ENCODE data around the gene CELA1. TPM values are rescaled to one million over a fixed set of nuclear protein-coding genes. Genes with fewer than 3 reads are reported as not detected.
A peak's percentile ranks its signal among the peaks of the same experiment; 100 is the strongest.

Gene CELA1
- total RNA-seq, 2 donors from 2014 or later = 0.50 TPM; not detected in 1

- H3K27me3 Mint-ChIP-seq = no peaks in the 10 kb centered on the region
- H3K4me3 Mint-ChIP-seq = peak overlapping the region; percentile 90
- DNase-seq = no peak
- H3K9me3 ChIP-seq (ENCODE audit: control insufficient read depth, low read length, poor library complexity, severe bottlenecking) = no peaks in the 10 kb centered on the region
- peaks cover 33% of the 10 kb centered on the region for H3K4me1 Mint-ChIP-seq
- peaks cover 3% of the 10 kb centered on the region for H3K36me3 Mint-ChIP-seq (ENCODE audit: low read depth)
- no peak for ATAC-seq
- H3K27ac Mint-ChIP-seq = peak overlapping the region; percentile 97
Observed at GRCh38 chr12:51369581-51369980, 23.1 kb upstream of the CELA1 start.

- H3K36me3 Mint-ChIP-seq (ENCODE audit: low read depth) = peaks cover 3% of the 10 kb centered on the region
- peak; percentile 96 for ATAC-seq
- peak overlapping the region; percentile 97 for H3K27ac Mint-ChIP-seq
- no peaks in the 10 kb centered on the region for H3K27me3 Mint-ChIP-seq
- H3K9me3 ChIP-seq (ENCODE audit: control insufficient read depth, low read length, poor library complexity, severe bottlenecking) = no peaks in the 10 kb centered on the region
- peaks cover 33% of the 10 kb centered on the region for H3K4me1 Mint-ChIP-seq
- H3K4me3 Mint-ChIP-seq = peak overlapping the region; percentile 90
- peak; percentile 76 to 86 (median 82) for DNase-seq
Observed at GRCh38 chr12:51368640-51369517, 22.4 kb upstream of the CELA1 start.

DNA sequence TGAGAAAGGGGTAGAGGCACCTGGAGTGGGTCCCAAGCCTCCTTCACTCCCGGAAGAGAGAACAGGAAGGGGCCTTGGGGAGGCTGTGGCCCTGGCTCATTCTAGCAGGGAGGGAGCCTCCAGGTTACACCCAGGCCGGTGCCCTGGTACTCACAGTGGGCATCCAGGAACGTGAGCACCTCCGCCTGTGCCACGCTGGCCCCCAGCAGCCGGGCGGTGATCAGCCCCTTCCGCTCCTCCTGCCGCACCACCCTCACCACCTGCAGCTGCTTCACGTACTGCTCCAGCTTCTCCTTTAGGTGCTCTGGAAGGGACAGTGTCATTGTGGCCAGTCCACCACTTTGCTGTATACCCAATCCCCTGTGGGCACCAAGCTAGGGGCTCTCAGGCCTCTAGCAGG is 18.8 kb upstream of the CELA1 start:
- DNase-seq (no peak), ATAC-seq (no peak)
- no peak overlapping the region for H3K4me3 Mint-ChIP-seq
- H3K27me3 Mint-ChIP-seq = no peaks in the 10 kb centered on the region
- H3K9me3 ChIP-seq (ENCODE audit: control insufficient read depth, low read length, poor library complexity, severe bottlenecking) = no peaks in the 10 kb centered on the region
- H3K4me1 Mint-ChIP-seq = peaks cover 24% of the 10 kb centered on the region
- no peak overlapping the region for H3K27ac Mint-ChIP-seq
- H3K36me3 Mint-ChIP-seq (ENCODE audit: low read depth) = no peaks in the 10 kb centered on the region

- DNase-seq = no peak
- no peaks in the 10 kb centered on the region for H3K9me3 ChIP-seq (ENCODE audit: control insufficient read depth, low read length, poor library complexity, severe bottlenecking)
- ATAC-seq = no peak
- Mint-ChIP-seq H3K4me1 (peaks cover 14% of the 10 kb centered on the region), H3K27me3 (no peaks in the 10 kb centered on the region), H3K27ac (no peak overlapping the region), H3K36me3 (ENCODE audit: low read depth) (no peaks in the 10 kb centered on the region), H3K4me3 (no peak overlapping the region)
Observed at GRCh38 chr12:51364001-51364400, 17.5 kb upstream of the CELA1 start.

GRCh38 chr12:51362747-51363342 is 16.4 kb upstream of the CELA1 start:
- H3K27ac Mint-ChIP-seq = no peak overlapping the region

DNA sequence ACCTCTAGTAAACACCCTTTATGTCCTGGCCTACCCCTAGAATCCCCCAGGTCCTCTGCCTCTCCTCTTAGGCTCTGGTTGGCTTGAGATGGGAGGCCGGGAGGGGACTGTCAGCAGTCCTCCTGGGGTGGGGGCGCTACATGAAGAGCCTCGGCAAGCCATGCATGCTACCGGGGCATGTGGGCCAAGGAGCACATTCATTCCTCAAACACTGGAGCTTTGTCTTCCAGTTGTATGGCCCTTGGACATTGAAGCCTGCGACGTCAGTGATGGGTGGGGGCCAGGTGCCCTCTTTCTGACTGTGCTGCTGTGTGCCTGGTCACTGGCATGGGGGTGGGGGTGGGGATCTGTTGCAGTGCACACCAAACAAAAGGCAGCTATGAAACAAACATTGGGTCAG is 15.8 kb upstream of the CELA1 start:
- Mint-ChIP-seq H3K27me3 (no peaks in the 10 kb centered on the region), H3K4me1 (peaks cover 6% of the 10 kb centered on the region), H3K36me3 (ENCODE audit: low read depth) (no peaks in the 10 kb centered on the region), H3K27ac (no peak overlapping the region), H3K4me3 (no peak overlapping the region)
- H3K9me3 ChIP-seq (ENCODE audit: control insufficient read depth, low read length, poor library complexity, severe bottlenecking) = no peaks in the 10 kb centered on the region
- DNase-seq (no peak), ATAC-seq (no peak)

More at GRCh38 chr12:51362747-51363342, 16.4 kb upstream of the CELA1 start:
- Mint-ChIP-seq H3K4me1 (peaks cover 8% of the 10 kb centered on the region), H3K36me3 (ENCODE audit: low read depth) (no peaks in the 10 kb centered on the region), H3K27me3 (no peaks in the 10 kb centered on the region), H3K4me3 (no peak overlapping the region)
- ATAC-seq (no peak), DNase-seq (no peak)
- no peaks in the 10 kb centered on the region for H3K9me3 ChIP-seq (ENCODE audit: control insufficient read depth, low read length, poor library complexity, severe bottlenecking)

DNA sequence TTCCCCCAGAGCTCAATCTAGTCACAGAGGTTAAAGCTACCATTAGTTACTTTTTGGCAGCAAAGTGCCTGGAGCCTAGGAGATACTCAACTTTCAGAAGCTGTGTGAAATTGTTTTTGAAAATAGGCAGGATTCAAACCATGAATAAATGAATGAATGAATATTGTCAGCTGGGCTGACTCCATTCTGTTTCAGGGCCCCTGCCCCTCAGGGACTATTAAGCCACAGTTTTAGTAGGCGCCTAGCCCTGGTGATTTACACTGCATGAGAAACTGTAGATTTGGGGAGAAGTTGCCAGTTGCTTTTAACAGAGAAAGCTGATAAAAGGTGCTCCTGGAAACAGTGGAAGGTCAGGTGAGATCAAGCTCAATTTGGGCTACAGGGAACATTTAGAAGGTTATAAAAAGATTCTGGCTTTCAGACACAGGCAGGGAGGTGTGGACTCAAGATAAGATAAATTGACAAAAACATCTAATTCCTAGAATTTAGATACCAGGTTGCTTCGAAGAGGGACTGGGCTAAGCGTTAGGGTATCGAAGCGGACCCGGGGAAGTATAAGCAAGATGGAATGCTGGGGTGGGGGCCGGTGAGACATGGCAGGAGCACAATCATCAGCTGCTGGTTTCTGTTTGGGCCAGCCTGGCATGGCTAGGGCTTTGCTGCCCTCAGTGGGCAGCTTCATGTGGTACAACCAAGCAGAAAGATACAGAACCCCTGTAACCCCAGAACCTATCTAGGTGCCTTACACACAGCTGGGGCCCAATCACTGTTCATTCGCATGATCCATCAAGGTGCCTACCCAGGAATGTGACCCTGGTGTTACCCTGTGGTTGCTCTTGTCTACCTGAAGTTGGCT is 14.9 kb upstream of the CELA1 start:
- ATAC-seq (no peak), DNase-seq (no peak)
- Mint-ChIP-seq H3K27ac (peak overlapping the region; percentile 34), H3K4me1 (peaks cover 6% of the 10 kb centered on the region), H3K36me3 (ENCODE audit: low read depth) (no peaks in the 10 kb centered on the region), H3K4me3 (no peak overlapping the region), H3K27me3 (no peaks in the 10 kb centered on the region)
- H3K9me3 ChIP-seq (ENCODE audit: control insufficient read depth, low read length, poor library complexity, severe bottlenecking) = no peaks in the 10 kb centered on the region

GRCh38 chr12:51360315-51360714 is 13.8 kb upstream of the CELA1 start:
- ATAC-seq (no peak), DNase-seq (no peak)
- Mint-ChIP-seq H3K27ac (peak overlapping the region; percentile 45), H3K36me3 (ENCODE audit: low read depth) (no peaks in the 10 kb centered on the region), H3K4me1 (peaks cover 6% of the 10 kb centered on the region), H3K27me3 (no peaks in the 10 kb centered on the region), H3K4me3 (no peak overlapping the region)
- no peaks in the 10 kb centered on the region for H3K9me3 ChIP-seq (ENCODE audit: control insufficient read depth, low read length, poor library complexity, severe bottlenecking)

DNA sequence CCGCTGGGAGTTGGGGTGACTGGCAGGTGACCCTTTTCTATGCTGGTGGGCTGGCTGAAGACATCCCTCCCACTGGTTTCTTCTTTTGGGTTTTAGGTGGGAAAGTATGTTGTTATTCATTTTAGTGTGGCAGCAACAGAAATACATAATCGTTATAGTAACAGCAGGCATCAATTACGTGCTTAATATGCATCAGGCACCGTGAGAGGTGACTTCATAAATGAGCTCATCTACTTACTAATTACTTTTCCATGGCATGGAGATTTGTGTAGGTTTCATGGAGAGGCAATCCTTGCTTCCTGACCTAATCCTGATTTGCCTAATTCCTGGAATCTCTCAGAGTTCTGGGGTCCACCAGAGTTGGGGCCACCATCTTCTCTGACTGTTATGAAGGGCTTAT is 13.4 kb upstream of the CELA1 start:
- Mint-ChIP-seq H3K36me3 (ENCODE audit: low read depth) (no peaks in the 10 kb centered on the region), H3K27ac (peak overlapping the region; percentile 45), H3K4me3 (no peak overlapping the region), H3K4me1 (peaks cover 6% of the 10 kb centered on the region), H3K27me3 (no peaks in the 10 kb centered on the region)
- H3K9me3 ChIP-seq (ENCODE audit: control insufficient read depth, low read length, poor library complexity, severe bottlenecking) = no peaks in the 10 kb centered on the region
- DNase-seq (no peak), ATAC-seq (no peak)

GRCh38 chr12:51358496-51358895 is 12.0 kb upstream of the CELA1 start:
- no peak overlapping the region for H3K27ac Mint-ChIP-seq

DNA sequence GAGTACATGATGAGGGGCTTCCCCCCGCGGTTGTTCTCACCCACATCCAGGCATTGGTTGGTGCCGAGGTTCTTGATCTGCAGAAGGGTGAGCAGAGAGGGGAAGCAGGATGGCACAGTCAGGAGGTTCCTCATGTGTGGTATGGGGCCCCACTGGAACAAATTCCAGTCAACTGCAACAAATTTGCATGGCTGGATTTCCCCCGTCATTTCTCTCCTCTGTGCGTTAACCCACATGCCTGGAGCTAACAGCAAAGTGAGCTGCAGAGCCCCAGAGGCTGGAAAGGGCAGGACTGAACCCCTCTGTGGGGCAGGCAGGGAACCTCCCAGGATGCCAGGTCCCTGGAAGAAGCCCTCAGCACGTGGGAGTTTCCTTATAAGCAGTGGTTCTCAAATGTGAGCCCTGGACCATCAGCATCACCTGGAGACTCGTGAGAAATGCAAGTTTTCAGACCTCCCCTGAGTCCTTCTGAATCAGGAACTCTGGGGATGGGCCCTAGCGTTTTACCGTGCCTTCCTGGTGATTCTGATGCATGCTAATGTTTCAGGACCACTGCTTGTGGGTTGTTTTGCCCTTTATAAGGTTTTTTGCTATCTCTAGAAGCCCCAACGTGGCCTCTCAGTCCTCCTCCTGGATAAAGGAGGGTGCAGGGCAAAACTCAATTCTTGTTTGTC is 11.0 kb upstream of the CELA1 start:
- Mint-ChIP-seq H3K27me3 (no peaks in the 10 kb centered on the region), H3K36me3 (ENCODE audit: low read depth) (no peaks in the 10 kb centered on the region), H3K27ac (no peak overlapping the region), H3K4me3 (no peak overlapping the region), H3K4me1 (peaks cover 6% of the 10 kb centered on the region)
- no peaks in the 10 kb centered on the region for H3K9me3 ChIP-seq (ENCODE audit: control insufficient read depth, low read length, poor library complexity, severe bottlenecking)
- DNase-seq (no peak), ATAC-seq (peak; percentile 74)

More at GRCh38 chr12:51358496-51358895, 12.0 kb upstream of the CELA1 start:
- no peak overlapping the region for H3K4me3 Mint-ChIP-seq
- no peaks in the 10 kb centered on the region for H3K36me3 Mint-ChIP-seq (ENCODE audit: low read depth)
- H3K27me3 Mint-ChIP-seq = no peaks in the 10 kb centered on the region
- peaks cover 6% of the 10 kb centered on the region for H3K4me1 Mint-ChIP-seq
- H3K9me3 ChIP-seq (ENCODE audit: control insufficient read depth, low read length, poor library complexity, severe bottlenecking) = no peaks in the 10 kb centered on the region
- DNase-seq = no peak
- no peak for ATAC-seq

DNA sequence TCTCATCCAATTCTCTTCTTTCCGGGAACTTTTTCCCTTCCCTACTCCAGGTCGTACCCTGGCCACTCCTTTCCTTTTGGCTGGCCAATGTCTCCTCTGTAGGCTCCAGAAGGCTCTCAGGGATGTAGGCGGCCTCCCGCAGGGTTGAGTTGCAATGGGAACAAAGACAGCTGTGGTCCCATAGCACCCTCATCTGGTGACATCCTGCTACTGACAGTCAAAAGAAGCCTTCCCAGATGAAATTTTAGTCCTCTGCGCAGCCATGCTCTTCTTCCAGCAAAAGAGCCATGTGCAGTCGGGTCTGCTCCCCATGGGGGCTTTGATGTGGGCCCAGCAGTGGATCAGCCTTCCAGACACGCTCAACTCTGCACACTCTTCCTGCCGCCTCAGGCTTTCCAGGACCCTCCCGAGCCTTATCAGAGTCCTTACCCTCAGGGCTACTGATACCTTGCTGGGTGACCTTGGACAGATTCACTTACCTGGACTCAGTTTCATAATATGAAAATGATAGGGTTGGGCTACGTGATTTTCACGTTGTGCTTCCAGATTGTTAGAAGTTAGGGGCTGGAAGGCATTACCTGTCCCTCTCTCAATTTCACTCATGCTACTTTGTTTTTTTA is 5.5 kb upstream of the CELA1 start:
- peak; percentile 79 for ATAC-seq
- Mint-ChIP-seq H3K27me3 (no peaks in the 10 kb centered on the region), H3K27ac (peak overlapping the region; percentile 59), H3K4me1 (peaks cover 4% of the 10 kb centered on the region), H3K4me3 (no peak overlapping the region), H3K36me3 (ENCODE audit: low read depth) (no peaks in the 10 kb centered on the region)
- H3K9me3 ChIP-seq (ENCODE audit: control insufficient read depth, low read length, poor library complexity, severe bottlenecking) = no peaks in the 10 kb centered on the region
- DNase-seq = peak in 1 of 3 donors; percentile 27

Measured in T-helper 17 cell (primary cell).